NCI-H146 (cell line): ENCODE results near the gene KLHDC8A.

Experiments used
- DNase-seq: peaks from one replicate; lab custom pipeline; 2025; lab: John Stamatoyannopoulos, UW

KLHDC8A gene

GRCh38 chr1:205296154-205296553 lies 60.6 kb downstream of the KLHDC8A start:
- no peak for DNase-seq

DNA sequence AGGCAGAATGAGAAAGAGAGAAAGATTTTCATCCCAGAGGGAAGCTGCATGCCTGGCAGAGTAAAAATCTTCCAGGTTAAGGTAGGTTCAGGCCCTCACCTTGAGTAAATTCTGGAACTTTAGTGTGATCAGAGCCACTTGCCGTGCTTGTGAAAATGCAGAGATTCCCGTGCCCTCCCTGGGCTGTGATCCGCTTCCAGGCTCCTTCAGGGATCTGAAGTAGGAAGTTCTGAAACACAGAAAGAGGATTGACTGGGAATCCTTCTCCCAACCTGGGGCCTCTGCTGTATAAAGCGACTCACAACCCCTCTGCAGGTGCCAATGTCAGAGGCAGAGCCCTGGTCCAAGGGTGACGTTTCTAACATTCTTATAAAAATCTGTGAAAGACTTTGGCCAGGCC lies 61.8 kb downstream of the KLHDC8A start:
- no peak for DNase-seq

GRCh38 chr1:205294175-205294917 lies 62.4 kb downstream of the KLHDC8A start:
- DNase-seq: no peak

- DNase-seq: no peak
These were observed 63.2 kb downstream of the KLHDC8A start for GRCh38 chr1:205293350-205294074.

DNA sequence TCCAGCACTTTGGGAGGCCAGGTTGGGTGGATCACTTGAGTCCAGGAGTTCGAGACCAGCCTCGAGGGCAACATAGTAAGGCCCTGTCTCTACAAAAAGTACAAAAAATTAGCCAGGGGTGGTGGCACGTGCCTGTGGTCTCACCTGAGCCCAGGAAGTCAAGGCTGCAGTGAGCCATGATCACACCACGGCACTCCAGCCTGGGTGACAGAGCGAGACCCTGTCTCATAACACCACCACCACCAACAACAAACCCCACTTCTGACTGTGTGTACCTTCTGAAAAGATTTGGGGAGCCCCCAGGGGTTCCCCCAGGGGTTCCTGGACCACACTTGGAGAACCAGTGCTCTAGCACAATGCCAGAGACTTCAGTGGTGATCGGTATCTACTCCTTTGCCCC lies 65.1 kb downstream of the KLHDC8A start:
- no peak for DNase-seq

DNA sequence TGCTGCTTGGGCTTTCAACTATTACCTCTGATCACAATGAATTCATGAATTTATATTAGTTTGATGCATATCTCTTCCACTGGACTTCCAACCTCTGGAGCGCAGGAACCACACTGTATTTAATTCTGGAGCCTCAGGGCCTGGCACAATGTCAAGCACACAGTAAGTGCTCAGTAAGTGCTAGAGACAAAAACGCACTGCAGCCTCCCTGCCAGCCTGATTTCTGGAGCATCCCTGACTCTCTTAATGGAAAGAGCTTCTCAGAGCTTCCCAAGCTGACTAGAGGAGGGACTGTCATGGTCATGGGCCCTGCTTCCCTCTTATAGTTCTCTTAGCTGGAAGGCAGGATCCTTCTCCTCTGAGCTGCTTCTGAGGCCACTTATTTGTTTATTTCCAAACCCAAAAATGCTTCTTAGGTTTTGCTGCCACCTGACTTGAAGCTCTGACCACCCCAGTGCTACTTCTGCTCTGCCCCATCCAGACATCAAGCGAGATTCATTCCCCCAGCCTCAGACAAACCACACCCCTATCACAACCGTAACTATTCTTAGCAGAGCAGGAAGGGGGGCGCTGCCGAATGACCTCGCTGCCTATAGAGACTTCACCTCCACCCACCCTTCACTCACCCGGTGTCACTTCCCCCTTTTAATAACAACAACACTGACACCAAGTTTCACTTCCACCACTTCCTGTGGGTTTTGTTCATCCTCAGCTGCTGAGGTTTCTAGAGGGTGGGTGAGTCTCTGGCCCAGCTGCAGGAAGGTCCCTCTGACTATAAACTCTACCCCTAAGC lies 68.8 kb downstream of the KLHDC8A start:
- no peak for DNase-seq

- no peak for DNase-seq
These were observed 69.6 kb downstream of the KLHDC8A start for GRCh38 chr1:205287076-205287475.

DNA sequence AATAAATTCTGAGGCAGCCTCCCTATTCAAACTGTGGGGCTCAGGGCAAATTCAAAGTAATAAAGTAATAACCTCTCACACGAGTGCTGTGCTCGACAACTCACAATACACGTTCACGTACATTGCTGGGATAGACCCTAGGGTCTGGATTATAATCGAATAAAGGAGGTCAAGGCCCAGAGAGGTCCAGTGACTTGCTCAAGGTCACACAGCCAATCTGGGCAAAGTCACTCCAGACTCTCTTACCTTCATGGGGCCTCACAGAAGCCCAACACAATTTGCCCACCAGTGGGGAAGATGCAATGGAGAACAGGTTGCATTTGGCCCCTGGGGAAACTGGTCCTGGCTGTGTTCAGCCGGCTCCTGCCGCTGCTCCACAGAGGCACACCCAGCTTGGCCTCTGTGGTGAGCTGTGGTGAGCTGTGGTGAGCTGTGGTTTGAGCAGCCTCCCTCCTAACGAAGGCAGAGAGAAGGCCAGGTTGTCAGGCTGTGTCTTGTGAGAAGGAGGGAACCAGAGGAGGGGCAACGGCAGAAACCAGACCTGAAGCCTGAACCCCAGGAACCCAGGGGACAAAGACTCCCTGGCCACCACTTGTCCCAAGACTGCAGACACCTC lies 70.3 kb downstream of the KLHDC8A start:
- no peak for DNase-seq
